GM21367 (cell line): Measurements from ENCODE around the gene TIGD4.
"Not testable (repeated sequence)": the region's sequence is repeated elsewhere in the genome, so short reads cannot be mapped to it uniquely, and the experiment has no call there.

Experiments
- ATAC-seq: cut with Tn5 transposase; IDR thresholded peaks from one replicate; pipeline ENCODE4 v1.9.1; 2021; ENCODE audit not compliant: unreplicated experiment

TIGD4 gene

DNA sequence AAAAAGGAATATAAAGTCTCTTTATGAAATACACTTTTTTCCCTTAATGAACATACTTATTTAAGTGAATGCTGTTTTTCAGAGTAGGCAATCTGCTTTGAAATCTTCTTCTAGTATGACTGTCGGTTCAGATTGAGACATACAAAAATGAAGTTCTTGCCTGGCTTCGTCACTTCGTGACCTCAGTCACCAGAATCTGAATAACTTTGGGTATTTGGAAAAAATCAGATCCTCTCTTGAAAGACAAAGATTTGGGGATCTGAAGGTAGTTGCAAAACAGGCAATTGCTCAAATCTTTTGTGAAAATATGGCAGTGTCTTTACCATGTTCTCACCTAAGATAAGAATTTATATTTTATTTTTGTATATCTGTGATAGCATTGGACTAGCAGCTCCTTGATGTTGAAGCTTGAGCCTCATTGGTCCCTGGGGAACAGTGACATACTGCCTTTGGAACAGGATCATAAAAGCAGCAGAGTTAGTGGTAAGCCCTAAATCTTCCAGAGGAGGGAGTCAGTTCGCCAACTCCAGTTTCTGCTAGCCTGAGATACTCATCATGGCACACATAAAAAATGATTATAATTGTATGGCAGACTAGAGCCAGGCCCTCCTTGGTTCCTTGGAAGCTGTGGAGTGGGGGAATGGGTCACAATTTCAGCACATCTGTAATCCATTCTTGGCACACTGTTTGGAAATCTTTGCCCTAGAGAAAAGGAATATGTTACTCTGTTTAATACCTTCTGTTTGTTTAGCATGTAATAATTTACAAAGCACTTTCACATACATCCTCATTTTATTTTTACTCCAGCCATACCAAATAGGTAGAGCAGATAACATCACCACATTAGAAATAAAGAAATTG lies 5.2 kb upstream of the TIGD4 start:
- ATAC-seq = no peak

GRCh38 chr4:152780267-152780778 lies 793 bp upstream of the TIGD4 start:
- no peak for ATAC-seq

DNA sequence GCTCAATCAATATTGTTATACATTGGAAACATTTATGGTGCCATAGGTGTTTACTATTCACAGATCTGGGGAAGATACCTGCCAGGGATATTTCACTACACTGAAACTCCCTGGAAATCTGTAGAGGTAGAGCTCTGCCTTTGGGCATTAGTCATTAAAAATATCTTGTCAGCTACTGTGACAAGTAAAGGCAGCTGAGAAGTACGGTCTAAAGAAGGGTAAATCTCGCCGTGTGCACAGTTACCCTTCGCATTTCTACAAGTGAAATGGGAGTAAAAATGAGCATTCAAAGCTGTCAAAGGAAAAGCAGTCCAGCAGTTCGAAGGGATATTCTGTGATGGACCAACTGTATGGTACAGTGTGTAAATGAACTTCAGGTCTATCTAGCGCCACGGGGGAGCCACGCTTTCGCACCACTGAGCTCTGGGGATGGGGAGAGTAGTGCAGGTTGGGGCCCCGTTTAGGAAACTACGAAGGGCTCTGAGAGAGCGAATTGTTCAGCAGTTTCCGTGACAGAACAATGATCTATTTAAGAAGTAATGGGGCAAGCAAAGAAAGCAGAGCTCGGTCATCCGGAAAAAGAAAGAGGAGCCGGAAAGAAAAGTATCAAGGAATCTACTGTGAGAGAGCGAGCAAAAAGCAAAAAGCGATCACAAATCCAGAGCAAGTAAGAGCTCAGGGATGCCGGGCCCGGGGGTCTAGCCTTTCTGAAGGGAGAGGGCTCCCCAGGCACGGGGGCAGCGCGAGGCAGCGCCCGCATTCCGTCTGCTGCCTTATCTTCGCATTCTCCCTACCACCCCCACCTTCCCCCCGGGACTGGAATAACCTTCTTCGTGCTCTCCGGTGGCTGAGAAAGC lies 646 bp downstream of the TIGD4 start:
- peak; percentile 26 for ATAC-seq

- ATAC-seq = no peak
Observed at GRCh38 chr4:152777488-152777887, 2.0 kb downstream of the TIGD4 start.

DNA sequence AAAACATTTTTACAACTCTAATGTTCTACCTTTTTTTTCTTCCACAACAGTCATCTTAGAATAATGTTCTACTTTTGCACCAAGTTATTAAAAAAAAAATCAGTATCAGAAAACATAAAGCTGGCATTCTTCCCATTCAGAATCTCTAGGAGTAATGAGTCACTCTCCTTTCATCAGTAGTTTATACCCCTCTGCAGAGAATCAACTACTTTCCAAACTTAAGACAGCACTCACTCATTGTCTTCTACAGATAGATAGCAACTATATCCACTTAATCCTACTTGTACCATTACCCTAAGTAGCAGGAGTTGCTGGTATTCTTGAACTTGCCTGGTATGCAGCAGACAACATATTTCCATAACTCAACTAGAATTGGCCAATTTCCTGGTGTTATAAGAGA lies 3.2 kb downstream of the TIGD4 start:
- no peak for ATAC-seq

DNA sequence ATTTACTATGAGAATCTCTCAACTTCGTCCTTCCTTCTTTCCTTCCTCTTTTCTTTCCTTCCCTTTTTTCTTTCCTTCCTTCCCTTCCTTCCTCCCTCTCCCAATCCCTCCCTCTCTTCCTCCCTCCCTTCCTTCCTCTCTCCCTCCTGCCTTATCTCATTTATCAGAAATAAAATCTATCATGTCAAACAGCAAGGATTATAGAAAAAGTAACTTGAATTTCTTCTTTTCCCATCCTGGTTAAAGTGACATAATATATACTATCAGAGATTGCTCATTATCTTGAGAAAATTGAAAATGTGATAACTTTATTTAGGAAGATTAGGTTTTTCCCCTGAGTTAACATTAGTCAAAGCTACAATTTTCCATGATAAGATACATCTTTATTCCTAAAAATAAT lies 5.6 kb downstream of the TIGD4 start:
- no peak for ATAC-seq

- no peak for ATAC-seq
Observed at GRCh38 chr4:152773339-152773738, 6.2 kb downstream of the TIGD4 start.

DNA sequence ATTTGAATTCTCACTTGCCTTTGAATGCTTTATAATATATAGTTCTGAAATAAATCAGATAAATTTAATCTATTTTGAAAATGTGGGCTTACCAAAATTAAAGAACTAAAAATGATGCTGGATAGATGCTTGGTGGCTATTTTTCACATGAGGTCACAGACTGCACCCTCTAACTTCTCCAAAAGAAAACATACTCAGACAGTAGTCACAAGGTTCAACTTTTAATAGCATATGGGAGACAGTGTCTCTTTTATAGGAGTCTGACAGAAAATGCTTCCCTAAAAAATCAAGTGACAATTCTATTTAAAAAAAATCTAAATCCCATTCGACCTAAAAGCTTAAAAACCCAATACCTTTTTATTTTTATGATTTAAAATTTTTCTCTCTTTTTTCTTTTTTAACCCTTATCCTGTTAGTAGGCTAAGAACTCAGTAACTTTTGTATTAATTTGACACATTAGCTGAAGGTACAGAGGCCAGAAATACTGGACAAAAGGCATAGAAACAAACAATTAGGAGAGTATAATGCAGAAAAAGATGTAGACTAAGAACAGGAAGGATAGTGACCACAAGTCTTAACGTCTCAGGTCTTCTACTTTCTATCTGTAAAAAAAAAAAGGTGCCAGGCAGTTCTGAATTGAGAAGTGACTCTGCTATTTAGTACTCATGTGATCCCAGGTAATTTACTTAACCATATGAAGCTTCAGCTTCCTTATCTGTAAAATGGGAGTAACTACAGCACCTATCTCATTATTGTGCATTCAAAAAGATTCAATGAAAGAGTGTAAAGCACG lies 7.6 kb downstream of the TIGD4 start:
- peak; percentile 70 for ATAC-seq

DNA sequence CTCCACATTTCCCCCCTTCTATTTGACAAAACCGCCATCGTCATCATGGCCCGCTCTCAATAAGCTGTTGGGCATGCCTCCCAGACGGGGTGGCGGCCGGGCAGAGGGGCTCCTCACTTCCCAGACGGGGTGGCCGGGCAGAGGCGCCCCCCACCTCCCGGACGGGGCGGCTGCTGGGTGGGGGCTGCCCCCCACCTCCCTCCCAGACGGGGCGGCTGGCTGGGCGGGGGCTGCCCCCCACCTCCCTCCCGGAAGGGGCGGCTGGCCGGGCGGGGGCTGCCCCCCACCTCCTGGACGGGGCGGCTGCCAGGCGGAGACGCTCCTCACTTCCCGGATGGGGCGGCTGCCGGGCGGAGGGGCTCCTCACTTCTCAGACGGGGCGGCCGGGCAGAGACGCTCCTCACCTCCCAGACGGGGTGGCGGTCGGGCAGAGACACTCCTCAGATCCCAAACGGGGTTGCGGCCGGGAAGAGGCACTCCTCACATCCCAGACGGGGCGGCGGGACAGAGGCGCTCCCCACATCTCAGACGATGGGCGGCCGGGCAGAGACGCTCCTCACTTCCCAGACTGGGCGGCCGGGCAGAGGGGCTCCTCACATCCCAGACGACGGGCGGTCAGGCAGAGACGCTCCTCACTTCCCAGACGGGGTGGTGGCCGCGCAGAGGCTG lies 14.3 kb downstream of the TIGD4 start:
- not testable (repeated sequence) for ATAC-seq

DNA sequence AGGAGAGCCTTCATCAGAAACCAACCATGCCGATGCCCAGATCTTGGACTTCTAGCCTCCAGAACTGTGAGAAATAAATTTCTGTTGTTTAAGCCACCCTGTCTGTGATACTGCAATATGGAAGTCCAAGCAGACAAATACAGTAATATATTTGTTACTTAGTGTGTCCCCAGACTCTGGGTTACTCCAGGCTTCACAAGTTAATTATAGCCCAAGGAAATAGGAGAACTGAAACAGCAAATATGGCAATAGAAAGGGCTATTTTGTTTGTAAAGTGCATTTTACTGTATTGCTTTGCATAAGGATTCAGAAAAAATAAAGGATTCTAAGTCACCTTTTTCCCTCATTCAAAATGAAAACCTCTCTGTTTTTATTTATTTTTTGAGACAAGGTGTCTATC lies 15.7 kb downstream of the TIGD4 start:
- ATAC-seq = no peak

GRCh38 chr4:152748619-152749018 lies 30.9 kb downstream of the TIGD4 start:
- no peak for ATAC-seq

DNA sequence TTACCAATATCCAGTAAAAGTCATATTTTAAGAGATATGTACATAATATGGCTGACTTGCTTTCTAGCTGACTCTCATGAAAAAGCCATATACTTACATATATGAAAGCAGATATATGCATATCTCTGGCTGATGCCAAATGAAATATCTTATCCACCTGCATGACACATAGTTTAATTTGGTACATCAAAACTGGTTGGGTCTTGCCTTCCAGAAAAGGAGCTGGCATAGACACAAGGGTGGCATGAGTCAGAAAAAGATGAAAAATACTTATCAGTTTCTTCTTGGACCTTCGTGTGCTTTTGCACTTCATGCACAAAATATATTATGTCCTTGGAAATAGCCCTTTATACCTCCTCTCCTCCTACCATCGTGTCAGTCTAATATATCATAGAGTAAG lies 32.1 kb downstream of the TIGD4 start:
- ATAC-seq = no peak

GRCh38 chr4:152738827-152739226 lies 40.7 kb downstream of the TIGD4 start:
- ATAC-seq = no peak

- no peak for ATAC-seq
Observed at GRCh38 chr4:152735906-152736305, 43.6 kb downstream of the TIGD4 start.

DNA sequence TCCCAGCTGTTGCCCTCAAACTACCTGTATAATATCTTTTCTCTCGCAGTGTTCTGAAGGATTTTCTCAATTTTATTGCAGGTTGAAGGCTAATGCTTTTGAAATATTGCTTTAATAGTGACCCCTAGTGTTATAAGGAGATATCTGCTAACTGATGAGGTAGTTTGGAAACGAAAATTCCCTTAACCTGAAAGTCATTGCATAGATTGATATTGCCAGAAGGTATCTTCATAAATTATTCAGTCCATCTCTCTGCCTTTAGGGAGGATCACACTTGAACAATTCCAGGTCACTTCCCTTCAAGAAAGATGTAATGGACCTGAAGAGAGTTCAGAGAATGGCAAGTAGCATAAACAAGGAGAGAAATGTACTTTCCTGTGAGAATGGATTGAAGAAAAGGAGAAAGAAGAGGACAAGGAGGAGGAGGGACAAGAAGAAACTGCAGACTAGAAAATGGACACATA lies 44.1 kb downstream of the TIGD4 start:
- no peak for ATAC-seq

DNA sequence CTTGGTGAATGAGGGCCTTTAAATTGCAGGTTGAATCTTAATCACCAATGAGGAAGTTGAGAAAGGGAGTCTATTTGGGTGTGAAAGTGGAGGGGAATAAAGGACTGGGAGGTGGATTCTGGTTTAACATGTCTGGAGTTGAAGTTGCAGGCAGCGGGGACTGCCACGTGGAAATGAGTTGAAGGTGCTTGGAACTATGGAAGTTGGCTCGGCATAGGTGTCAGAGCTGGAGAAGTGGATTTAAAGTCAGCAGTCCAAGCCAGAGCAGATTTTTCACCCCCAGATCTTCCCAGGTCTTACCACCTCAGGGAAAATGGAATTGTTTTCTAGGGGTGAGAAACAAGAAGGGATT lies 44.9 kb downstream of the TIGD4 start:
- no peak for ATAC-seq

DNA sequence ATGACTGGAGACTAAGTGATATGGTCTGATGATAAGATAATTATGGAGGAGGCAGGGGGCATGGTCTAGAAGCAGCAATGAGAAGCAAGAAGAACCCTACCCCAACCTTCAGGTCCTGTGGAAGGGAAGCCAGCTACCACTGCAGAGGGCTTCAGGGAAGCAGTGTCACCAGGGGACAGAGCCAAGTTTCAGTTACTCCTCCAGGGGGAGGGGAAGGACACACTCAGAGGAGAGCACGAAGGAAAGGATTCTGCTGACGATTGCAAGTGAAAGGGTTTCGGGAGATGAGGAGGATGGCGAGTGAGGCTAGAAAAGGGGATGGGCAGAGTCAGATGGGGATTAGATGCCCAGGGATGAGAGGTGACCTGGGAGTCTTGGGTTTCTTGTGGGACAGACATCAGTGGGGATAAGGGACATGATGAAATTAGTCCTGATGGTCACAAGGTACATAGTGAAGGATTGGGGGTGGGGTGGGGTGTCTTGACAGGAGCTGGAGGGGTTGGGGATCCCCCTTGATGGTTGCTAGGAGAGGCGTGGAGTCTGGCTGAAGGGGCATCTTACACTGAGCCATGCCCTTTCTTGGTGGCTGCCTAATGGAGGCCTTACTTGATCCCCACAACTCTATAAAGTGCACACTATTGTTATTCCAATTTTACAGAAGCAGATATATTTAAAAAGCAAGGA lies 45.4 kb downstream of the TIGD4 start:
- ATAC-seq = no peak

- ATAC-seq = no peak
Observed at GRCh38 chr4:152731997-152732396, 47.5 kb downstream of the TIGD4 start.

DNA sequence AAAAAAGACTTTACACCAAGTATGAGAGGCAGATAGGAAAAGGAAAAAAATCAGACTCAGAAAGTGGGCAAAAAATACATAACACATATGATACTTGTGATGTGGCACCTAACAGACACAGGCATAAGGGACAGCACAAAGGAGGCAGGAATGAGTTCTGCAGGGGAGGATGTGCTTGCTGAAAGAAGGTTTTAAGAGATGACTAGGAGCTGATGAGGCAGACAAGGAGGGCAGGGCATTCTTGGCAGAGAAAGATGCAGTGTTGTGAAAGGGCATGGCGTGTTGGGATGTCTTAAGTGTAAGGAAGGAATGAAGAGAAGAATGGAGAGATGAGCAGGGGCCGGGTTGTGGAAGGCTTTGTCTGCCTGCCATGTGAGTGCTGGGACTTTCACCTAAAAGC lies 50.1 kb downstream of the TIGD4 start:
- ATAC-seq = no peak

DNA sequence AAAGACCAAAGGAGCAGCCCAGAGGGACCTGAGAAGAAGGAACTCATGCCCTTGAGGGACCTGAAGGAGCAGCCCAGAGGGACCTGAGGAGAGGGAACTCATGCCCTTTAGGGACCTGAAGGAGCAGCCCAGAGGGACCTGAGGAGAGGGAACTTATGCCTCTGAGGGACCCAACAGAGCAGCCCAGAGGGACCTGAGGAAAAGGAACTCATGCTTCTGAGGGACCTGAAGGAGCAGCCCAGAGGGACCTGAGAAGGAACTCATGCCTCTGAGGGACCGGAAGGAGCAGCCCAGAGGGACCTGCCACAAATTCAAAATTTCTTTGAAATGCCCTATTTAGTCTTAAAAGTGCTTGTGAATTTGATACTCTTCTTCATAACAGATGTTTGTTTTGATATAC lies 51.2 kb downstream of the TIGD4 start:
- no peak for ATAC-seq
